WERI-Rb-1 (cell line): Measurements from ENCODE around the gene ARMC7.
"Not testable (repeated sequence)": the region's sequence is repeated elsewhere in the genome, so short reads cannot be mapped to it uniquely, and the experiment has no call there.

Experiments
- DNase-seq: peaks from one replicate; pipeline ENCODE4 v3.0.0-alpha.2; 2020
- H3K27ac ChIP-seq: fragments of 250-450 bp; sonication (Bioruptor Pico); 2 replicates; pipeline ENCODE4 v1.5.1; 2020; ENCODE audit warnings: mild to moderate bottlenecking, moderate library complexity
- H3K27me3 ChIP-seq: fragments of 250-450 bp; sonication (Bioruptor Pico); 2 replicates; pipeline ENCODE4 v1.5.1; 2021; ENCODE audit warnings: mild to moderate bottlenecking, low read depth, moderate library complexity; ENCODE audit not compliant: insufficient read depth, severe bottlenecking
- H3K36me3 ChIP-seq: fragments of 250-450 bp; sonication (Bioruptor Pico); 2 replicates; pipeline ENCODE4 v1.5.1; 2020; ENCODE audit warnings: mild to moderate bottlenecking, moderate library complexity
- H3K4me3 ChIP-seq: 2 replicates; pipeline ENCODE4 v1.5.1; 2011; ENCODE audit warnings: low read depth, mild to moderate bottlenecking, control low read depth, low read length
- H3K9me3 ChIP-seq: fragments of 250-450 bp; sonication (Bioruptor Pico); 2 replicates; pipeline ENCODE4 v1.5.1; 2021; ENCODE audit warnings: mild to moderate bottlenecking, moderate library complexity; ENCODE audit not compliant: severe bottlenecking
- CTCF ChIP-seq: IDR thresholded peaks from 2 replicates; pipeline ENCODE4 v1.5.1; 2011; ENCODE audit warnings: low read depth, mild to moderate bottlenecking, control low read depth, inconsistent platforms, low read length

ARMC7 gene

GRCh38 chr17:75126954-75127353 is 17.2 kb downstream of the ARMC7 start:
- no peak overlapping the region for H3K27ac ChIP-seq
- H3K36me3 ChIP-seq, result peaks cover 16% of the 10 kb centered on the region
- no peak for DNase-seq
- TF ChIP-seq CTCF, result no peak
- no peaks in the 10 kb centered on the region for H3K27me3 ChIP-seq
- H3K9me3 ChIP-seq, result no peaks in the 10 kb centered on the region
- H3K4me3 ChIP-seq, result no peak overlapping the region

- not testable (repeated sequence) for H3K4me3 ChIP-seq, DNase-seq, H3K27ac ChIP-seq, H3K27me3 ChIP-seq, H3K9me3 ChIP-seq
- H3K36me3 ChIP-seq, result peaks cover 16% of the 10 kb centered on the region
Measured at GRCh38 chr17:75127936-75128335, 18.2 kb downstream of the ARMC7 start.

- Histone ChIP-seq H3K27me3 (no peaks in the 10 kb centered on the region), H3K4me3 (no peak overlapping the region), H3K27ac (peak overlapping the region; percentile 2), H3K9me3 (no peaks in the 10 kb centered on the region), H3K36me3 (peaks cover 16% of the 10 kb centered on the region)
- no peak for TF ChIP-seq CTCF
- DNase-seq, result peak; percentile 77
Measured at GRCh38 chr17:75128694-75129505, 19.1 kb downstream of the ARMC7 start.

- no peaks in the 10 kb centered on the region for H3K9me3 ChIP-seq
- no peak for DNase-seq
- H3K4me3 ChIP-seq, result no peak overlapping the region
- H3K27ac ChIP-seq, result no peak overlapping the region
- H3K27me3 ChIP-seq, result no peaks in the 10 kb centered on the region
- TF ChIP-seq CTCF, result no peak
- H3K36me3 ChIP-seq, result peaks cover 19% of the 10 kb centered on the region
Measured at GRCh38 chr17:75129576-75129975, 19.8 kb downstream of the ARMC7 start.

GRCh38 chr17:75130059-75130631 is 20.4 kb downstream of the ARMC7 start:
- Histone ChIP-seq H3K36me3 (peaks cover 25% of the 10 kb centered on the region), H3K27ac (peak overlapping the region; percentile 86), H3K27me3 (no peaks in the 10 kb centered on the region), H3K9me3 (no peaks in the 10 kb centered on the region), H3K4me3 (peak overlapping the region; percentile 91)
- DNase-seq, result no peak
- no peak for TF ChIP-seq CTCF

- H3K27me3 ChIP-seq, result no peaks in the 10 kb centered on the region
- H3K36me3 ChIP-seq, result peaks cover 31% of the 10 kb centered on the region
- peak; percentile 63 for TF ChIP-seq CTCF
- H3K4me3 ChIP-seq, result peak overlapping the region; percentile 91
- H3K27ac ChIP-seq, result peak overlapping the region; percentile 86
- H3K9me3 ChIP-seq, result no peaks in the 10 kb centered on the region
- peak; percentile 92 for DNase-seq
Measured at GRCh38 chr17:75130632-75131277, 21.0 kb downstream of the ARMC7 start.
